ENCODE data around the gene ACBD4. TPM values are rescaled to one million over a fixed set of nuclear protein-coding genes. Genes with fewer than 3 reads are reported as not detected.

ACBD4 gene
- total RNA-seq, 1 experiment from 2014 or later, result 21.2 TPM

- TF ChIP-seq CTCF (IDR thresholded peaks at IDR 0.05; ENCODE audit: insufficient read depth in 1 of 2, low read depth in 1 of 2, low read length in 1 of 2, severe bottlenecking in 1 of 2, unreplicated experiment in 1 of 2), result peak; percentile 79 to 97
- peaks cover 60% of the 10 kb centered on the region for H3K36me3 Mint-ChIP-seq (ENCODE audit: insufficient read depth, unreplicated experiment)
These were observed 13.7 kb downstream of the ACBD4 start for GRCh38 chr17:45149037-45149668.

GRCh38 chr17:45149669-45150664 is 14.5 kb downstream of the ACBD4 start:
- ChIA-PET CTCF (interaction anchor here (0.6 to 8.2 kb wide), 22 partner anchors 10 to 963 kb away, joined by 3 to 230 read pairs (median 5); partner anchors contain the start of genes ACBD4, HEXIM2, NMT1 and TMUB2), POLR2A (interaction anchor here (0.6 to 7.0 kb wide), 14 partner anchors 10 to 167 kb away, joined by 3 to 279 read pairs (median 8); partner anchors contain the start of genes ACBD4, HEXIM2 and MAP3K14)
- no TSS peak for BruUV-seq (replicated peaks)
- Mint-ChIP-seq H3K36me3 (ENCODE audit: insufficient read depth, unreplicated experiment) (peaks cover 52% of the 10 kb centered on the region), H3K27me3 (ENCODE audit: insufficient read depth, unreplicated experiment) (peaks cover 4% of the 10 kb centered on the region), H3K4me1 (ENCODE audit: low read depth, unreplicated experiment) (peaks cover 15% of the 10 kb centered on the region), H3K27ac (ENCODE audit: unreplicated experiment) (peak overlapping the region; percentile 94), H3K4me3 (ENCODE audit: unreplicated experiment) (peak overlapping the region; percentile 99), H3K9me3 (ENCODE audit: unreplicated experiment) (no peaks in the 10 kb centered on the region)
- Histone ChIP-seq H3K9me3 (no peaks in the 10 kb centered on the region), H3K27me3 (replicated peaks; ENCODE audit: control insufficient read depth, insufficient read depth, low read length) (no peaks in the 10 kb centered on the region), H3K36me3 (ENCODE audit: control insufficient read depth, insufficient read depth, low read length) (no peaks in the 10 kb centered on the region), H3K4me1 (peaks cover 21% of the 10 kb centered on the region), H3K4me3 (ENCODE audit: low read depth, low read length) (peak overlapping the region; percentile 70)
- intact Hi-C loops (cut with micrococcal nuclease; ENCODE audit: unreplicated experiment), result loop anchor here (5.0 kb wide), 1 partner anchor 222 kb away; no protein-coding TSS in a partner anchor
- peak in 1 of 2 experiments; percentile 58 for DNase-seq
- no peak for TF ChIP-seq CTCF (IDR thresholded peaks at IDR 0.05; ENCODE audit: insufficient read depth in 1 of 2, low read depth in 1 of 2, low read length in 1 of 2, severe bottlenecking in 1 of 2, unreplicated experiment in 1 of 2)

More at GRCh38 chr17:45149037-45149668, 13.7 kb downstream of the ACBD4 start:
- peak overlapping the region; percentile 70 for H3K4me3 ChIP-seq (ENCODE audit: low read depth, low read length)
- ChIA-PET POLR2A (interaction anchor here (0.5 to 7.0 kb wide), 31 partner anchors 9 to 373 kb away, joined by 3 to 279 read pairs (median 6); partner anchors contain the start of genes ACBD4, HEXIM2, MAP3K14 and NMT1), CTCF (interaction anchor here (0.6 to 8.2 kb wide), 25 partner anchors 11 to 963 kb away, joined by 3 to 230 read pairs (median 5); partner anchors contain the start of genes ACBD4, HEXIM2, NMT1 and TMUB2)
- peak; percentile 94 to 95 for DNase-seq
- Mint-ChIP-seq H3K4me3 (ENCODE audit: unreplicated experiment) (peak overlapping the region; percentile 99), H3K4me1 (ENCODE audit: low read depth, unreplicated experiment) (peaks cover 15% of the 10 kb centered on the region), H3K27me3 (ENCODE audit: insufficient read depth, unreplicated experiment) (peaks cover 4% of the 10 kb centered on the region), H3K9me3 (ENCODE audit: unreplicated experiment) (no peaks in the 10 kb centered on the region), H3K27ac (ENCODE audit: unreplicated experiment) (peak overlapping the region; percentile 94)
- H3K36me3 ChIP-seq (ENCODE audit: control insufficient read depth, insufficient read depth, low read length), result no peaks in the 10 kb centered on the region
- no peaks in the 10 kb centered on the region for H3K9me3 ChIP-seq
- intact Hi-C loops (cut with micrococcal nuclease; ENCODE audit: unreplicated experiment), result loop anchor here (5.0 kb wide), 1 partner anchor 223 kb away; no protein-coding TSS in a partner anchor
- peaks cover 17% of the 10 kb centered on the region for H3K4me1 ChIP-seq
- H3K27me3 ChIP-seq (replicated peaks; ENCODE audit: control insufficient read depth, insufficient read depth, low read length), result no peaks in the 10 kb centered on the region
- no TSS peak for BruUV-seq (replicated peaks)

Data from Caco-2 (cell line).